ENCODE measurements around the gene LY9.

The LY9 gene

DNA sequence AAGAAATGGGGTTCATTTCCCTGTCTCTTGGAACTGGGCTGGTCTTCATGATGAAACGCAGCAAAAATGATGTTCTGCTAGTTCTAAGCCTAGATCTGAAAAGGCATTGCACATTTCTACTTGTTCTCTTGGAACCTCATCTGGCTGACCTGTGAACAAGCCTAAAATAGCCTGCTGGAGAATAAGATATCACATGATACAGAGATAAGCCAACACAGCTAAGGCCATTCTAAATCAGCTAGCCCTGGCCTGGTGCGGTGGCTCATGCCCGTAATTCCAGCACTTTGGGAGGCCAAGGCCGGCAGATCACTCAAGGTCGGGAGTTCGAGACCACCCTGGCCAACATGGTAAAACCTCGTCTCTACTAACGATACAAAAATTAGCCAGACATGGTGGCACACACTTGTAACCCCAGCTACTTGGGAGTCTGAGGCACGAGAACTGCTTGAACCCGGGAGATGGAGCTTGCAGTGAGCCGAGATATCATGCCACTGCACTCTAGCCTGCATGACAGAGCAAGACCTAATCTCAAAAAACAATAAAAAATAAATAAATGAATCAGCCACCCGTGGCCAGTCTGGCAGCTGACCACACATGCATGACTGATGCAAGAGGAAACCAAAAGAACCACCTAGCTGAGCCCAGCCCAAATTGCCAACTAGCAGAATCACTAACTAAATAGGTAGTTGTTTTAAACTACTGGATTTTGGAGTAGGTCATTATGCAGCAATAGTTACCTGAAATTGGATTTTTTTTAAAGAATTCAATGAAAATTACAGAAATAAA, 48.7 kb downstream of the LY9 start:
- H3K4me3 ChIP-seq (ENCODE audit: insufficient read depth, low read depth, low read length, poor library complexity, severe bottlenecking) = no peak overlapping the region
- no peaks in the 10 kb centered on the region for H3K9me3 ChIP-seq (ENCODE audit: control insufficient read depth, low read length)
- no peak for DNase-seq
- no peaks in the 10 kb centered on the region for H3K4me1 ChIP-seq (ENCODE audit: control insufficient read depth, insufficient read depth, low read length, poor library complexity, severe bottlenecking)
- H3K27ac ChIP-seq (ENCODE audit: insufficient read depth, low read length, poor library complexity, severe bottlenecking) = no peak overlapping the region
- no peaks in the 10 kb centered on the region for H3K27me3 ChIP-seq (replicated peaks; ENCODE audit: control insufficient read depth, insufficient read depth, low read length, poor library complexity, severe bottlenecking)
- H3K36me3 ChIP-seq (ENCODE audit: control insufficient read depth, insufficient read depth, low read length) = no peaks in the 10 kb centered on the region

DNA sequence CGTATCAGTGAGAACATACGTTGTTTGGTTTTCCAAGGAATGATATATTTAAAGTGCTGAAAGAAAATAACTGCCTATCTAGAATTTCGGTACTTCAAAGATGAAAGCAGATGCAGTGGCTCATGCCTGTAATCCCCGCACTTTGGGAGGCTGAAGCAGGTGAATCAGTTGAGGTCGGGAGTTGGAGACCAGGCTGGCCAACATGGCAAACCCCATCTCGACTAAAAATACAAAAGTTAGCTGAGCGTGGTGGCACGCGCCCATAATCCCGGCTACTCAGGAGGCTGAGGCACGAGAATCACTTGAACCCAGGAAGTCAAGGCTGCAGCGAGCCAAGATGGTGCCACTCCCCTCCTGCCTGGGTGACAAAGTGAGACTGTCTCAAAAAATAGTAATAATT, 50.3 kb downstream of the LY9 start:
- Histone ChIP-seq H3K9me3 (ENCODE audit: control insufficient read depth, low read length) (no peaks in the 10 kb centered on the region), H3K4me3 (ENCODE audit: insufficient read depth, low read depth, low read length, poor library complexity, severe bottlenecking) (no peak overlapping the region), H3K27me3 (replicated peaks; ENCODE audit: control insufficient read depth, insufficient read depth, low read length, poor library complexity, severe bottlenecking) (no peaks in the 10 kb centered on the region), H3K36me3 (ENCODE audit: control insufficient read depth, insufficient read depth, low read length) (no peaks in the 10 kb centered on the region), H3K27ac (ENCODE audit: insufficient read depth, low read length, poor library complexity, severe bottlenecking) (no peak overlapping the region), H3K4me1 (ENCODE audit: control insufficient read depth, insufficient read depth, low read length, poor library complexity, severe bottlenecking) (no peaks in the 10 kb centered on the region)
- DNase-seq = no peak

DNA sequence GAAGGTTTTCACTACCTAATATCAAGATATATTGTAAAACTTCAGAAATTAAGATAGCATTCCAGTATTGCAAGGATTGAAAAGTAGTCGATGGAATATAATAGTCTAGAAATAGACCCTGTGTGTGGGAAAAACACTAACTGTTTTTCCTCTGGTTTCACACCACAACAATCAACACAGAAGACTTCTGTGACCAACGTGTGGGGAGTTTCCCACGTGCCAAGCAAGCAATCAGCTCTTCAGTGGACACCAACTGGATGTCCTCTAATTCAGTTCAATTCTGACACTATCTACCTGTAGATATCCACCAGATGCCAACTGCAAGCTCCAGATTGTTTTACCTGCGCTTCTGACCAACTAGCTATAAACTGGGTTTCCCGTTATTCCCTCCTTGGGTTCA, 54.6 kb downstream of the LY9 start:
- DNase-seq = no peak
- Histone ChIP-seq H3K27me3 (replicated peaks; ENCODE audit: control insufficient read depth, insufficient read depth, low read length, poor library complexity, severe bottlenecking) (no peaks in the 10 kb centered on the region), H3K36me3 (ENCODE audit: control insufficient read depth, insufficient read depth, low read length) (no peaks in the 10 kb centered on the region), H3K27ac (ENCODE audit: insufficient read depth, low read length, poor library complexity, severe bottlenecking) (no peak overlapping the region), H3K9me3 (ENCODE audit: control insufficient read depth, low read length) (no peaks in the 10 kb centered on the region), H3K4me3 (ENCODE audit: insufficient read depth, low read depth, low read length, poor library complexity, severe bottlenecking) (no peak overlapping the region), H3K4me1 (ENCODE audit: control insufficient read depth, insufficient read depth, low read length, poor library complexity, severe bottlenecking) (peaks cover 2% of the 10 kb centered on the region)

GRCh38 chr1:160850993-160851392, 55.0 kb downstream of the LY9 start:
- Histone ChIP-seq H3K4me1 (ENCODE audit: control insufficient read depth, insufficient read depth, low read length, poor library complexity, severe bottlenecking) (peaks cover 6% of the 10 kb centered on the region), H3K9me3 (ENCODE audit: control insufficient read depth, low read length) (no peaks in the 10 kb centered on the region), H3K4me3 (ENCODE audit: insufficient read depth, low read depth, low read length, poor library complexity, severe bottlenecking) (no peak overlapping the region), H3K27ac (ENCODE audit: insufficient read depth, low read length, poor library complexity, severe bottlenecking) (no peak overlapping the region), H3K36me3 (ENCODE audit: control insufficient read depth, insufficient read depth, low read length) (no peaks in the 10 kb centered on the region), H3K27me3 (replicated peaks; ENCODE audit: control insufficient read depth, insufficient read depth, low read length, poor library complexity, severe bottlenecking) (no peaks in the 10 kb centered on the region)
- DNase-seq = no peak

- Histone ChIP-seq H3K27ac (ENCODE audit: insufficient read depth, low read length, poor library complexity, severe bottlenecking) (no peak overlapping the region), H3K4me1 (ENCODE audit: control insufficient read depth, insufficient read depth, low read length, poor library complexity, severe bottlenecking) (peaks cover 6% of the 10 kb centered on the region), H3K27me3 (replicated peaks; ENCODE audit: control insufficient read depth, insufficient read depth, low read length, poor library complexity, severe bottlenecking) (no peaks in the 10 kb centered on the region)
These were observed 57.0 kb downstream of the LY9 start for GRCh38 chr1:160853014-160853413.

GRCh38 chr1:160853754-160854153, 57.8 kb downstream of the LY9 start:
- H3K36me3 ChIP-seq (ENCODE audit: control insufficient read depth, insufficient read depth, low read length) = no peaks in the 10 kb centered on the region
- no peak overlapping the region for H3K4me3 ChIP-seq (ENCODE audit: insufficient read depth, low read depth, low read length, poor library complexity, severe bottlenecking)
- no peaks in the 10 kb centered on the region for H3K27me3 ChIP-seq (replicated peaks; ENCODE audit: control insufficient read depth, insufficient read depth, low read length, poor library complexity, severe bottlenecking)
- DNase-seq = no peak
- no peak overlapping the region for H3K27ac ChIP-seq (ENCODE audit: insufficient read depth, low read length, poor library complexity, severe bottlenecking)
- H3K9me3 ChIP-seq (ENCODE audit: control insufficient read depth, low read length) = no peaks in the 10 kb centered on the region
- H3K4me1 ChIP-seq (ENCODE audit: control insufficient read depth, insufficient read depth, low read length, poor library complexity, severe bottlenecking) = peaks cover 6% of the 10 kb centered on the region

More at GRCh38 chr1:160853014-160853413, 57.0 kb downstream of the LY9 start:
- H3K4me3 ChIP-seq (ENCODE audit: insufficient read depth, low read depth, low read length, poor library complexity, severe bottlenecking) = no peak overlapping the region
- H3K36me3 ChIP-seq (ENCODE audit: control insufficient read depth, insufficient read depth, low read length) = no peaks in the 10 kb centered on the region
- no peaks in the 10 kb centered on the region for H3K9me3 ChIP-seq (ENCODE audit: control insufficient read depth, low read length)
- DNase-seq = no peak

DNA sequence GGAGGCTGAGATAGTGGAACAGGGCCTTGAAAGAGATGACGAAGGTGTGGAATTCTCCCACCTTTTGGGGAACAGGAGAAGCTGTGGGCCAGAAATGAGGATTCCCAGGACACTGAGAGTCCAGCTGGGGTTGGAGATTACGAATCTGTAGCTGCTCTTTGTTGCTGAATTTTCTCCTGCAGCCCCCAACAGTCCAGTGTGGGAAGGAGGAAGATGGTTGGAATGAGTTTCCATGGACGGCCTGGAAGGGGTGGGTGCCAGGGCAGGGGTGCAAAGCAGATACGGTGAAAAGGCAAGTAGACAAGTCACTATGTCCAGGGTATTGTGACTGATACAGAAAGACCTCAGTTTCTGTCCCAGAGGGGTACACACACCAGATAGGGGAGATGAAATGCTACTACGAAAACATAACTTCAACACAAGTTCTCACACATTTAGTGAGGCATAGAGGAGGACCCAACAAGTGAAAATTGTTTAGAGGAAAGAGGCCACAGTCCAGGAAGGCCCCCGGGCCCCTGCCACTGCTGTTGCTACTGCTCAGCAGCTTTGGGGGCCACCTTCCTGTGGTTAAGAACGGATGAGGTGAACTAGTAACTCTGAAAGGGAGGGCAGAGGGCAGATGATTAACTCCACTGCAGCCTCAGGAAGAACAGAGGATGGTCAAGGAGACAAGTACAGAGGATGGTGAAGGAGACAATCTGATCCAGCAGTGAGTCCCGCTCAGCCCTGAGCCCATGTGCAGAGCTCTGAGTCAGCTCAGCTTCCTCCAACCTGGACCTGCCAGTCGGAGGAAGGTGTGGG, 59.4 kb downstream of the LY9 start:
- no peaks in the 10 kb centered on the region for H3K36me3 ChIP-seq (ENCODE audit: control insufficient read depth, insufficient read depth, low read length)
- peaks cover 6% of the 10 kb centered on the region for H3K4me1 ChIP-seq (ENCODE audit: control insufficient read depth, insufficient read depth, low read length, poor library complexity, severe bottlenecking)
- no peaks in the 10 kb centered on the region for H3K9me3 ChIP-seq (ENCODE audit: control insufficient read depth, low read length)
- no peak for DNase-seq
- no peak overlapping the region for H3K4me3 ChIP-seq (ENCODE audit: insufficient read depth, low read depth, low read length, poor library complexity, severe bottlenecking)
- no peaks in the 10 kb centered on the region for H3K27me3 ChIP-seq (replicated peaks; ENCODE audit: control insufficient read depth, insufficient read depth, low read length, poor library complexity, severe bottlenecking)
- H3K27ac ChIP-seq (ENCODE audit: insufficient read depth, low read length, poor library complexity, severe bottlenecking) = no peak overlapping the region

GRCh38 chr1:160858097-160858496, 62.1 kb downstream of the LY9 start:
- DNase-seq = no peak
- Histone ChIP-seq H3K4me3 (ENCODE audit: insufficient read depth, low read depth, low read length, poor library complexity, severe bottlenecking) (no peak overlapping the region), H3K27ac (ENCODE audit: insufficient read depth, low read length, poor library complexity, severe bottlenecking) (no peak overlapping the region), H3K27me3 (replicated peaks; ENCODE audit: control insufficient read depth, insufficient read depth, low read length, poor library complexity, severe bottlenecking) (no peaks in the 10 kb centered on the region), H3K36me3 (ENCODE audit: control insufficient read depth, insufficient read depth, low read length) (no peaks in the 10 kb centered on the region), H3K9me3 (ENCODE audit: control insufficient read depth, low read length) (no peaks in the 10 kb centered on the region), H3K4me1 (ENCODE audit: control insufficient read depth, insufficient read depth, low read length, poor library complexity, severe bottlenecking) (peaks cover 6% of the 10 kb centered on the region)

- Histone ChIP-seq H3K4me3 (ENCODE audit: insufficient read depth, low read depth, low read length, poor library complexity, severe bottlenecking) (no peak overlapping the region), H3K27me3 (replicated peaks; ENCODE audit: control insufficient read depth, insufficient read depth, low read length, poor library complexity, severe bottlenecking) (no peaks in the 10 kb centered on the region), H3K27ac (ENCODE audit: insufficient read depth, low read length, poor library complexity, severe bottlenecking) (no peak overlapping the region), H3K4me1 (ENCODE audit: control insufficient read depth, insufficient read depth, low read length, poor library complexity, severe bottlenecking) (peaks cover 6% of the 10 kb centered on the region), H3K9me3 (ENCODE audit: control insufficient read depth, low read length) (no peaks in the 10 kb centered on the region), H3K36me3 (ENCODE audit: control insufficient read depth, insufficient read depth, low read length) (no peaks in the 10 kb centered on the region)
- no peak for DNase-seq
These were observed 62.5 kb downstream of the LY9 start for GRCh38 chr1:160858507-160858906.

GRCh38 chr1:160859166-160859565, 63.2 kb downstream of the LY9 start:
- Histone ChIP-seq H3K27me3 (replicated peaks; ENCODE audit: control insufficient read depth, insufficient read depth, low read length, poor library complexity, severe bottlenecking) (no peaks in the 10 kb centered on the region), H3K27ac (ENCODE audit: insufficient read depth, low read length, poor library complexity, severe bottlenecking) (no peak overlapping the region), H3K4me1 (ENCODE audit: control insufficient read depth, insufficient read depth, low read length, poor library complexity, severe bottlenecking) (peaks cover 6% of the 10 kb centered on the region), H3K9me3 (ENCODE audit: control insufficient read depth, low read length) (no peaks in the 10 kb centered on the region), H3K4me3 (ENCODE audit: insufficient read depth, low read depth, low read length, poor library complexity, severe bottlenecking) (no peak overlapping the region), H3K36me3 (ENCODE audit: control insufficient read depth, insufficient read depth, low read length) (no peaks in the 10 kb centered on the region)
- DNase-seq = no peak

Measured in effector memory CD4-positive, alpha-beta T cell (primary cell).